ENCODE data around the gene AANAT. TPM values are rescaled to one million over a fixed set of nuclear protein-coding genes. Genes with fewer than 3 reads are reported as not detected.

The AANAT gene
- total RNA-seq, 2 experiments from 2014 or later, result not detected

DNA sequence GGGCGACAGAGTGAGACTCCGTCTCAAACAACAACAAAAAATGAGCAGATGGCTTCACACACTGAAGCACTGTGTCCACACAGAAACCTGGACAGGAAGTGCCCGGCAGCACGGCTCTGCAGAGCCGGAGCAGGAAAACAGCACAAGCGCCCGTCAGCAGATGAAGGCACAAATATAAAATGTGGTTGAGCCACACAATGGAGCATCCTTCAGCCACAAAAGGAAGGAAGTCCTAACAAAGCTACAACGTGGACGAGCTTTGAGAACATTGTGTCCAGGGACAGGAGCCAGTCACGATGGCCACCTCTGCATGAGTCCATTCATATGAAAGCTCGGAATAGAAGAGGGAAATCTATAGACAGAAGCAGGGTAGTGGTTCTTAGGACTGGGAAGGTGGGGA, 18.2 kb downstream of the AANAT start:
- DNase-seq (ENCODE audit: low spot score), result peak; percentile 73
- peaks cover 74% of the 10 kb centered on the region for H3K4me1 ChIP-seq (ENCODE audit: insufficient read depth, low read length, poor library complexity, severe bottlenecking)
- TF ChIP-seq EZH2phosphoT487 (IDR thresholded peaks at IDR 0.05; ENCODE audit: borderline replicate concordance, low read depth, low read length), result no peak
- TF ChIP-seq, protein P1, sequence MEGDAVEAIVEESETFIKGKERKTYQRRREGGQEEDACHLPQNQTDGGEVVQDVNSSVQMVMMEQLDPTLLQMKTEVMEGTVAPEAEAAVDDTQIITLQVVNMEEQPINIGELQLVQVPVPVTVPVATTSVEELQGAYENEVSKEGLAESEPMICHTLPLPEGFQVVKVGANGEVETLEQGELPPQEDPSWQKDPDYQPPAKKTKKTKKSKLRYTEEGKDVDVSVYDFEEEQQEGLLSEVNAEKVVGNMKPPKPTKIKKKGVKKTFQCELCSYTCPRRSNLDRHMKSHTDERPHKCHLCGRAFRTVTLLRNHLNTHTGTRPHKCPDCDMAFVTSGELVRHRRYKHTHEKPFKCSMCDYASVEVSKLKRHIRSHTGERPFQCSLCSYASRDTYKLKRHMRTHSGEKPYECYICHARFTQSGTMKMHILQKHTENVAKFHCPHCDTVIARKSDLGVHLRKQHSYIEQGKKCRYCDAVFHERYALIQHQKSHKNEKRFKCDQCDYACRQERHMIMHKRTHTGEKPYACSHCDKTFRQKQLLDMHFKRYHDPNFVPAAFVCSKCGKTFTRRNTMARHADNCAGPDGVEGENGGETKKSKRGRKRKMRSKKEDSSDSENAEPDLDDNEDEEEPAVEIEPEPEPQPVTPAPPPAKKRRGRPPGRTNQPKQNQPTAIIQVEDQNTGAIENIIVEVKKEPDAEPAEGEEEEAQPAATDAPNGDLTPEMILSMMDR (conservative IDR thresholded peaks at IDR 0.05; ENCODE audit: low read length), result no peak
- peak overlapping the region; percentile 21 for H3K4me3 ChIP-seq (ENCODE audit: low read depth, low read length, poor library complexity, severe bottlenecking)
- H3K36me3 ChIP-seq (ENCODE audit: insufficient read depth, low read length), result peaks cover 18% of the 10 kb centered on the region
- H3K9me3 ChIP-seq (ENCODE audit: low read length), result no peaks in the 10 kb centered on the region
- CTCF ChIA-PET (ENCODE audit: unreplicated experiment), result interaction anchor here (0.7 to 0.8 kb wide), 2 partner anchors 12 to 13 kb away, joined by 3 to 5 read pairs; no protein-coding TSS in a partner anchor
- H4K20me1 ChIP-seq (ENCODE audit: insufficient read depth, low read length), result no peaks in the 10 kb centered on the region
- peak overlapping the region; percentile 44 for H3K4me2 ChIP-seq (ENCODE audit: low read length)
- H3K79me2 ChIP-seq (ENCODE audit: insufficient read depth, low read depth, low read length), result no peaks in the 10 kb centered on the region
- POLR2A ChIA-PET, result interaction anchor here (0.6 to 1.4 kb wide), 6 partner anchors 14 to 72 kb away, joined by 3 to 11 read pairs (median 4); no protein-coding TSS in a partner anchor
- peak overlapping the region; percentile 62; the same call in 1 of the 2 replicates for H2AFZ ChIP-seq (ENCODE audit: low read length)
- intact Hi-C loops (cut with micrococcal nuclease; ENCODE audit: unreplicated experiment), result loop anchor here (5.0 kb wide), 1 partner anchor 1647 kb away; the partner anchor contains the start of gene TMC8
- no peaks in the 10 kb centered on the region for H3K9me2 ChIP-seq (ENCODE audit: insufficient read depth, low read length)
- H3K27ac ChIP-seq (ENCODE audit: low read depth, low read length, poor library complexity, severe bottlenecking), result peak overlapping the region; percentile 95
- no TSS peak for BruUV-seq (replicated peaks)

DNA sequence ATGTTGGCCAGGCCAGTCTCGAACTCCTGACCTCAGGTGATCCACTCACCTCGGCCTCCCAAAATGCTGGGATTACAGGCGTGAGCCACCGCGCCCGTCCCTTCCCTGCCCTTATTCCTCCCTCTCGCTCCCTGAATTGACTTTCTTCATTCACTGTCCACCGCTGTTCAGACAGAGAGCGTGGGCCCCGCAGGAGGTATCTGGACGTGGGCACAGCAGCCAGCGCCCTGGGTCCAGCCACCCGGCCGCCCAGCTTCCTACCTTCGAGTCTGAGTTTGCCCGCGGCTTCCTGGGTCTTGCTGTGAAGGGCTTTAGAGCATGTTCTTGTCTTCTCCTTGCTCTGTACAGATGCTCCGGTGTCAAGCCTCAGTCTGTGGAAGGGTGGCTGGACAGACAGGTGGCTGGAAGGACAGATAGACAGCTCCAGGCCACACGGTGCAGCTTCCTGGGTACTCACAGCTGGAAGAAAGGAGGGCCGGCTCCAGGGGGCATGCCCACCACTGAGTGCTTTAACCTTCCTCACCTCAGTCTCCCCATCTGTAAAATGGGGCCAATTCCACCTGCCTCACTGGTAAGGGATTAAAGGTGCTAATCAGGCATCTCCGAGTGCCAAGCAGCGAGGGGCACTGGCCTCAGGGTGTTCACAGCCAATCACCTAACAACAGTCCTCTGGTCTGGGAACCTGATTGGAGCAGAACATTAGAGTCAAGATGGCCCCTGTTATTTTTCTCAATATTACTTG, 20.2 kb downstream of the AANAT start:
- Histone ChIP-seq H3K4me3 (ENCODE audit: low read depth, low read length, poor library complexity, severe bottlenecking) (no peak overlapping the region), H3K36me3 (ENCODE audit: insufficient read depth, low read length) (peaks cover 18% of the 10 kb centered on the region), H3K79me2 (ENCODE audit: insufficient read depth, low read depth, low read length) (no peaks in the 10 kb centered on the region), H2AFZ (ENCODE audit: low read length) (no peak overlapping the region), H3K4me2 (ENCODE audit: low read length) (no peak overlapping the region), H4K20me1 (ENCODE audit: insufficient read depth, low read length) (no peaks in the 10 kb centered on the region), H3K9me2 (ENCODE audit: insufficient read depth, low read length) (no peaks in the 10 kb centered on the region), H3K4me1 (ENCODE audit: insufficient read depth, low read length, poor library complexity, severe bottlenecking) (peaks cover 75% of the 10 kb centered on the region), H3K9me3 (ENCODE audit: low read length) (no peaks in the 10 kb centered on the region), H3K27ac (ENCODE audit: low read depth, low read length, poor library complexity, severe bottlenecking) (peak overlapping the region; percentile 0)
- intact Hi-C loops (cut with micrococcal nuclease; ENCODE audit: unreplicated experiment), result loop anchor here (5.0 kb wide), 1 partner anchor 1645 kb away; the partner anchor contains the start of gene TMC8
- POLR2A ChIA-PET, result interaction anchor here (0.7 kb wide), 2 partner anchors 9 to 47 kb away, joined by 3 to 4 read pairs; no protein-coding TSS in a partner anchor
- CTCF ChIA-PET (ENCODE audit: unreplicated experiment), result no interaction called here
- BruUV-seq (replicated peaks), result no TSS peak
- no peak for DNase-seq (ENCODE audit: low spot score)
- TF ChIP-seq EZH2phosphoT487 (IDR thresholded peaks at IDR 0.05; ENCODE audit: borderline replicate concordance, low read depth, low read length), result no peak
- TF ChIP-seq, protein P1 (conservative IDR thresholded peaks at IDR 0.05; ENCODE audit: low read length), result no peak

Data from OCI-LY7 (cell line).